Gastroesophageal sphincter (tissue), 3 donors: ENCODE data around the gene CAPZA2.

Source experiments
- CTCF ChIP-seq, 4 experiments: fragments of 200-600 bp in 2 of 4; fragments of 450-650 bp in 2 of 4; sonication (generic) in 1 of 4; IDR thresholded peaks; one replicate each; pipeline ENCODE4 v1.5.1; 2017 to 2019; ENCODE audit warnings: antibody characterized with exemption in 4 of 4, mild to moderate bottlenecking in 2 of 4, moderate library complexity in 2 of 4
- POLR2A ChIP-seq, 2 donors: fragments of 450-650 bp; IDR thresholded peaks; one replicate each; pipeline ENCODE4 v1.6.1; 2017; ENCODE audit warnings: antibody characterized with exemption in 2 of 2, mild to moderate bottlenecking in 2 of 2, moderate library complexity in 1 of 2

GRCh38 chr7:116955340-116955739 is 93.0 kb downstream of the CAPZA2 start:
- no peak for TF ChIP-seq CTCF (IDR thresholded peaks at IDR 0.05)
- no peak for TF ChIP-seq POLR2A (IDR thresholded peaks at IDR 0.05)
